Measurements from ENCODE around the gene ZC3H11A.

Gene ZC3H11A

GRCh38 chr1:203799157-203799556, 3.7 kb downstream of the ZC3H11A start:
- Histone ChIP-seq H3K9ac (no peak overlapping the region), H3K4me3 (ENCODE audit: low read depth, low read length) (no peak overlapping the region), H3K4me1 (peaks cover 13% of the 10 kb centered on the region), H3K27me3 (ENCODE audit: control insufficient read depth, insufficient read depth, low read length) (no peaks in the 10 kb centered on the region), H3K36me3 (ENCODE audit: control insufficient read depth, insufficient read depth, low read length) (no peaks in the 10 kb centered on the region), H2AFZ (no peak overlapping the region), H3K9me3 (ENCODE audit: control insufficient read depth, low read length) (no peaks in the 10 kb centered on the region), H3K79me2 (peaks cover 38% of the 10 kb centered on the region), H3K27ac (no peak overlapping the region), H3K4me2 (ENCODE audit: low read length) (no peak overlapping the region)
- TF ChIP-seq CTCF (IDR thresholded peaks at IDR 0.05) = no peak

GRCh38 chr1:203799971-203800370, 4.5 kb downstream of the ZC3H11A start:
- Histone ChIP-seq H3K4me2 (ENCODE audit: low read length) (peak overlapping the region; percentile 28), H3K4me1 (peaks cover 13% of the 10 kb centered on the region), H3K4me3 (ENCODE audit: low read depth, low read length) (no peak overlapping the region), H3K79me2 (peaks cover 38% of the 10 kb centered on the region), H3K27ac (no peak overlapping the region), H2AFZ (no peak overlapping the region), H3K9ac (no peak overlapping the region), H3K36me3 (ENCODE audit: control insufficient read depth, insufficient read depth, low read length) (no peaks in the 10 kb centered on the region), H3K9me3 (ENCODE audit: control insufficient read depth, low read length) (no peaks in the 10 kb centered on the region), H3K27me3 (ENCODE audit: control insufficient read depth, insufficient read depth, low read length) (no peaks in the 10 kb centered on the region)
- TF ChIP-seq CTCF (IDR thresholded peaks at IDR 0.05) = no peak

GRCh38 chr1:203805689-203806088, 10.3 kb downstream of the ZC3H11A start:
- TF ChIP-seq CTCF (IDR thresholded peaks at IDR 0.05) = no peak
- no peak overlapping the region for H3K9ac ChIP-seq
- no peak overlapping the region for H2AFZ ChIP-seq
- H3K36me3 ChIP-seq (ENCODE audit: control insufficient read depth, insufficient read depth, low read length) = no peaks in the 10 kb centered on the region
- H3K4me2 ChIP-seq (ENCODE audit: low read length) = no peak overlapping the region
- H3K9me3 ChIP-seq (ENCODE audit: control insufficient read depth, low read length) = no peaks in the 10 kb centered on the region
- no peaks in the 10 kb centered on the region for H3K4me1 ChIP-seq
- H3K79me2 ChIP-seq = peaks cover 21% of the 10 kb centered on the region
- H3K4me3 ChIP-seq (ENCODE audit: low read depth, low read length) = no peak overlapping the region
- H3K27ac ChIP-seq = no peak overlapping the region
- H3K27me3 ChIP-seq (ENCODE audit: control insufficient read depth, insufficient read depth, low read length) = no peaks in the 10 kb centered on the region

- Histone ChIP-seq H3K27ac (no peak overlapping the region), H3K27me3 (ENCODE audit: control insufficient read depth, insufficient read depth, low read length) (no peaks in the 10 kb centered on the region), H3K4me1 (no peaks in the 10 kb centered on the region), H3K9ac (no peak overlapping the region), H3K79me2 (peaks cover 21% of the 10 kb centered on the region), H3K9me3 (ENCODE audit: control insufficient read depth, low read length) (no peaks in the 10 kb centered on the region), H3K4me2 (ENCODE audit: low read length) (no peak overlapping the region), H3K36me3 (ENCODE audit: control insufficient read depth, insufficient read depth, low read length) (no peaks in the 10 kb centered on the region), H3K4me3 (ENCODE audit: low read depth, low read length) (no peak overlapping the region), H2AFZ (no peak overlapping the region)
- no peak for TF ChIP-seq CTCF (IDR thresholded peaks at IDR 0.05)
These were observed 11.8 kb downstream of the ZC3H11A start for GRCh38 chr1:203807196-203807595.

- Histone ChIP-seq H3K4me1 (no peaks in the 10 kb centered on the region), H3K36me3 (ENCODE audit: control insufficient read depth, insufficient read depth, low read length) (no peaks in the 10 kb centered on the region), H3K27me3 (ENCODE audit: control insufficient read depth, insufficient read depth, low read length) (no peaks in the 10 kb centered on the region), H3K4me3 (ENCODE audit: low read depth, low read length) (no peak overlapping the region), H3K9ac (no peak overlapping the region), H3K4me2 (ENCODE audit: low read length) (no peak overlapping the region), H2AFZ (no peak overlapping the region), H3K27ac (no peak overlapping the region), H3K9me3 (ENCODE audit: control insufficient read depth, low read length) (no peaks in the 10 kb centered on the region), H3K79me2 (peaks cover 7% of the 10 kb centered on the region)
- no peak for TF ChIP-seq CTCF (IDR thresholded peaks at IDR 0.05)
These were observed 18.3 kb downstream of the ZC3H11A start for GRCh38 chr1:203813581-203814341.

Measured in parathyroid adenoma (tissue), 2 donors.